AG04450 (cell line): ENCODE measurements around the gene MAML1. TPM values are rescaled to one million over a fixed set of nuclear protein-coding genes. Genes with fewer than 3 reads are reported as not detected.

ENCODE experiments used
- CTCF ChIA-PET: fragments of 300-600, 350-600 bp; formaldehyde crosslinking; extraction: SDS; loops from one replicate; lab custom pipeline; 2022; ENCODE audit warnings: antibody characterized with exemption, inconsistent platforms; lab: Charles Lee
- POLR2A ChIA-PET: fragments of 350-600 bp; formaldehyde crosslinking; extraction: SDS; loops from one replicate; lab custom pipeline; 2021; ENCODE audit warnings: antibody characterized with exemption, inconsistent platforms; lab: Yijun Ruan, JAX
- DNase-seq: peaks from one replicate; pipeline ENCODE4 v3.0.0-alpha.2; 2011; ENCODE audit warnings: low read depth, low spot score
- H3K27ac ChIP-seq: one replicate; pipeline ENCODE4 v1.5.1; 2012; ENCODE audit warnings: low read depth, low read length, control low read depth
- H3K27me3 ChIP-seq: one replicate; pipeline ENCODE4 v1.6.0; 2012; ENCODE audit warnings: low read length; ENCODE audit not compliant: control insufficient read depth, insufficient read depth
- H3K4me3 ChIP-seq: 2 replicates; pipeline ENCODE4 v1.5.1; 2011; ENCODE audit warnings: mild to moderate bottlenecking, low read depth, low read length, control low read depth
- H3K9me3 ChIP-seq: 2 replicates; pipeline ENCODE4 v1.5.1; 2012; ENCODE audit warnings: low read length; ENCODE audit not compliant: control insufficient read depth, insufficient read depth
- polyA plus RNA-seq: library from polyadenylated mRNA; depleted of rRNA; stranded (reverse); fragments of >200 nt; gene quantifications from 2 replicates; pipeline ENCODE4 v1.2.3, GENCODE V29; 2011
- TF ChIP-seq, protein P1 (sequence below): IDR thresholded peaks from 2 replicates; pipeline ENCODE4 v1.5.1; 2011; ENCODE audit warnings: low read depth, low read length, control low read depth, inconsistent platforms

Gene MAML1
- polyA plus RNA-seq, 1 experiment = 4.9 TPM

DNA sequence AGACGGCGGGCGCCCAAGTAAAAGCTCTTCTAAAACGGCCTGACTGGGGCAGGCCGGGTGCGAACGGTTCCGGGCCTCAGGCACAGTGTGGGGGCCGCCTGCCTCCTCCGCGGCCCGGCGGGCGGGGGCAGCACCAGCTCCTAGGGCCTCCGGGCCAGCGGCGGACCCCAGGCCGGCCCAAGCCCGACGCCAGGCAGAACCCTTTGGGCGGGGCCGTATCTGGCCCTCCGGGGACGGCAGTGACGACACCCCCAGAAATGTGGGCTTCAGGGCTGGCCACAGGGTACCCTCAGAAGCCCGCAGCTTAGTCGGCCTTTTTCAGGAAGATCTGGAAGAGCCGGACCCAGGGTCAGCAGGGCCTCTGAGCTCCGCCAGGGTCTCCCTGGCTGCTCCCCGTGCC is 65.1 kb downstream of the MAML1 start:
- ChIA-PET CTCF (interaction anchor here (0.7 to 2.2 kb wide), 2 partner anchors 18 to 35 kb away, joined by 3 to 11 read pairs; no protein-coding TSS in a partner anchor), POLR2A (no interaction called here)
- no peak for DNase-seq

DNA sequence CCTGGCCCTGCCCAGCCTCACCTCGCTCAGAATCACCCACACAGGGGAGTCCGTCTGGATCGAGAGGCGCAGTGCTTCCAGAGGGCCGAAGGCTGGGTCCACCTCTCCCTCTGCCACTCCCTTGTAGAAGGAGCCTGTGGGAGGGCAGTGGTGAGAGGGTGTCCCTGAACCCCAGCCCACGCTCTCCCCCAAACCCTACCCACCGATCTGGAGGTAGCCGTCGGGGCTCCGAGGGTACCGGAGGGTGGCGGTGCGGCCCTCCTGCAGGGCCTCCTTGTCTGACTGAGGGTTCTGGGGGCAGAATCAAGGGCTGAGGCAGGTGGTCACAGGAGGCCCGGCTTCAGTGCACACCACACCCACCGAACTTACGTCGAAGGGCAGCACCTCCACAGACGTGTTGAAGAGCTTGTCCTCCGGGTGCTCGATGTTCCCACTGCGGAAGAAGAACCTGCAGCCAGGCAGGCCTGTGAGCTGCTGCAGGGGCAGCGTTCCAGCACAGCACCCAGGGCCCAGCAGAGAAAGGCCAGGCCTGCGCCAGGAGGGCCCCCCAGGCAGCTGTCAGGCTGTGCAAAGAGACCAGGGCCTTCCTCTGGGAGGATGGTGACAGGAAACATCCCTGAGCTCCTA is 65.6 kb downstream of the MAML1 start:
- ChIA-PET POLR2A (no interaction called here), CTCF (no interaction called here)
- no peaks in the 10 kb centered on the region for H3K27me3 ChIP-seq
- H3K4me3 ChIP-seq = no peak overlapping the region
- H3K9me3 ChIP-seq = no peaks in the 10 kb centered on the region; the same call in 1 of the 2 replicates
- H3K27ac ChIP-seq = no peak overlapping the region
- TF ChIP-seq, protein P1, sequence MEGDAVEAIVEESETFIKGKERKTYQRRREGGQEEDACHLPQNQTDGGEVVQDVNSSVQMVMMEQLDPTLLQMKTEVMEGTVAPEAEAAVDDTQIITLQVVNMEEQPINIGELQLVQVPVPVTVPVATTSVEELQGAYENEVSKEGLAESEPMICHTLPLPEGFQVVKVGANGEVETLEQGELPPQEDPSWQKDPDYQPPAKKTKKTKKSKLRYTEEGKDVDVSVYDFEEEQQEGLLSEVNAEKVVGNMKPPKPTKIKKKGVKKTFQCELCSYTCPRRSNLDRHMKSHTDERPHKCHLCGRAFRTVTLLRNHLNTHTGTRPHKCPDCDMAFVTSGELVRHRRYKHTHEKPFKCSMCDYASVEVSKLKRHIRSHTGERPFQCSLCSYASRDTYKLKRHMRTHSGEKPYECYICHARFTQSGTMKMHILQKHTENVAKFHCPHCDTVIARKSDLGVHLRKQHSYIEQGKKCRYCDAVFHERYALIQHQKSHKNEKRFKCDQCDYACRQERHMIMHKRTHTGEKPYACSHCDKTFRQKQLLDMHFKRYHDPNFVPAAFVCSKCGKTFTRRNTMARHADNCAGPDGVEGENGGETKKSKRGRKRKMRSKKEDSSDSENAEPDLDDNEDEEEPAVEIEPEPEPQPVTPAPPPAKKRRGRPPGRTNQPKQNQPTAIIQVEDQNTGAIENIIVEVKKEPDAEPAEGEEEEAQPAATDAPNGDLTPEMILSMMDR = no peak
- no peak for DNase-seq

More for the DNA sequence above, 65.1 kb downstream of the MAML1 start:
- TF ChIP-seq, protein P1 = no peak
- H3K4me3 ChIP-seq = no peak overlapping the region
- H3K27ac ChIP-seq = no peak overlapping the region
- H3K27me3 ChIP-seq = no peaks in the 10 kb centered on the region
- H3K9me3 ChIP-seq = no peaks in the 10 kb centered on the region; the same call in 1 of the 2 replicates

DNA sequence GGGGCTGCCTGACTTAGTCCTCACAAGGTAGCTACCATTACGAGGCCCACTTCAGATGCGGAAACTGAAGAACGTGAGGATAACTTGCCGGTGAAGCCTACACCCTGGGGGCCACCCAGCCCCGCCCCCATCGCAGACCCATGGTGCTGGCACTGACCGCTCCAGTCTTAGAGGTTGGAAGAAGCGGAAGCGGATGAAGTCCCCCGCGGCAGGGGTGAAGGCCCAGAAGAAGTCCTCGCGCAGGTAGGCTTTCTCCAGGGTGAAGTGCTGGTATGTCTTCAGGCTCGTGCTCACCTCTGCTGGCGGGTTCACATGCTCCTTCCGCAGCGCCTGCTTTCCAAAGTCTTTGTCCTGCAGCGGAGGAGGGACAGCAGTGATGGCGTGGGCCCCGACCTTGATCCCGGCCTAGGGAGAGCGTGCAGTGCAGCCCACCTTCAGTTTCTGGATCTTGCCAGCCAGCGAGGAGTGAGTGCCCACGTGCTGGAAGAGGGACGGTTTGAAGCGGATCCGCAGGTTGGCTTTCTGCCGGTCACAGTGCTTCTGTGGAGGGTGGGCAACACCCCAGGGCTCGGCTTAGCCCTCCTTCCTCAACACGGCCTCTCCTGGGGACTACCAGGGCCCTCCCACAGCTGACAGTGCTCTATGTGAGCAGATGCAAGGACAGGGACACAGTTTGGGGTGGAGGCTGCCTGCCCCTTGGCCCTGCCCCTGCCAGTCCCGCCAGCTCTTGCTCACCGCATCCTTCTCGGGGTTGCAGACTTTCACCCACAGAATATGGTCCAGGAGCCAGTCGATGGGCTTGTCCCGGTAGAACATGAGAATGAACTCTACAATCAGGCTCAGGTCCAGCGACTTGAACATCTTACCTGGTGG is 66.4 kb downstream of the MAML1 start:
- ChIA-PET POLR2A (no interaction called here), CTCF (no interaction called here)
- no peak overlapping the region for H3K27ac ChIP-seq
- no peak overlapping the region for H3K4me3 ChIP-seq
- H3K27me3 ChIP-seq = no peaks in the 10 kb centered on the region
- TF ChIP-seq, protein P1 = no peak
- no peak for DNase-seq
- H3K9me3 ChIP-seq = no peaks in the 10 kb centered on the region; the same call in 1 of the 2 replicates

DNA sequence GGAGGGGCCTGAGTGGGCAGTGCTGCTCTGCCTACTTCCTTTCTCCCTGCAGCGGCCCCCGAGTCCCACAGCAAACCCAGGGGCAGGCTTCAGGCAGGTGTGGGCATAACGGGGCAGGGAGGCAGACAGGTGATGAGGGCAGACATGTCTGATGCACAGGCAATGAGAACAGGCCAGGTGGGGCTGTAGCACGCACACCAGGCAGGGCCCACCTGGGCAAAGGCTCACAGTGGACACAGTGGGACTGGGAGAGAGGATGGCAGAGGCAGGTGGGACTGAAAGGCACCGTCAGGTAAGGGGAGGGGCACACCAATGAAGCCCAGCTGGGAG is 67.0 kb downstream of the MAML1 start:
- Histone ChIP-seq H3K4me3 (no peak overlapping the region), H3K9me3 (no peaks in the 10 kb centered on the region; the same call in 1 of the 2 replicates), H3K27me3 (no peaks in the 10 kb centered on the region), H3K27ac (no peak overlapping the region)
- TF ChIP-seq, protein P1 = no peak
- DNase-seq = no peak
- POLR2A ChIA-PET = no interaction called here
- CTCF ChIA-PET = no interaction called here
